GM12878 (cell line): ENCODE data around the gene ANKRD33. TPM values are rescaled to one million over a fixed set of nuclear protein-coding genes. Genes with fewer than 3 reads are reported as not detected.

Source experiments
- ATAC-seq: fragments of 200-7000 bp; cut with Tn5 transposase; 3 replicates; pipeline ENCODE4 v1.9.1; 2020; ENCODE audit warnings: mild to moderate bottlenecking, moderate library complexity
- BruUV-seq: library from RNA; stranded (reverse); fragments of 400-500 nt; replicated peaks from 2 replicates; lab custom pipeline; 2021; lab: Mats Ljungman, UMichigan
- CTCF ChIA-PET: fragments of 300-600 bp; sonication (Branson Sonifier 250); formaldehyde crosslinking; extraction: SDS; loops from one replicate; lab custom pipeline; 2021; ENCODE audit warnings: inconsistent platforms; lab: Yijun Ruan, JAX
- POLR2A ChIA-PET: fragments of 350-600 bp; formaldehyde crosslinking; extraction: SDS; loops from one replicate; lab custom pipeline; 2021; ENCODE audit warnings: inconsistent platforms; lab: Charles Lee
- RAD21 ChIA-PET: fragments of 300-600 bp; sonication (Branson Sonifier 250); formaldehyde crosslinking; loops from one replicate; lab custom pipeline; 2023; ENCODE audit warnings: antibody characterized with exemption; ENCODE audit not compliant: unreplicated experiment; lab: Charles Lee
- SMC1A ChIA-PET: fragments of 300-600 bp; sonication (Branson Sonifier 250); formaldehyde crosslinking; loops from one replicate; lab custom pipeline; 2023; ENCODE audit not compliant: unreplicated experiment, uncharacterized antibody; lab: Charles Lee
- DNase-seq: peaks from one replicate; pipeline ENCODE4 v3.0.0-alpha.2; 2011; ENCODE audit warnings: low read depth, low spot score
- FAIRE-seq: peaks from 3 replicates; lab custom pipeline; 2011; peaks lifted over from hg19 to GRCh38; lab: Jason Lieb, UNC
- H2AFZ ChIP-seq: 2 replicates; pipeline ENCODE4 v1.6.0; 2011; ENCODE audit warnings: low read depth, low read length, control low read depth; ENCODE audit not compliant: control insufficient read depth
- H3K27ac ChIP-seq: 2 replicates; pipeline ENCODE4 v1.5.1; 2011; ENCODE audit warnings: control low read depth; ENCODE audit not compliant: control insufficient read depth, insufficient read depth
- H3K27me3 ChIP-seq, 2 experiments: replicated peaks in 1 of 2; 2 replicates each; pipeline versions ENCODE4 v1.6.0 to v1.6.1; 2011; ENCODE audit warnings: low read length in 1 of 2; ENCODE audit not compliant: control insufficient read depth in 2 of 2, insufficient read depth in 2 of 2
- H3K36me3 ChIP-seq, 2 experiments: 2 replicates each; pipeline ENCODE4 v1.5.1; 2011; ENCODE audit warnings: low read length in 1 of 2; ENCODE audit not compliant: control insufficient read depth in 2 of 2, insufficient read depth in 2 of 2
- H3K4me1 ChIP-seq: 2 replicates; pipeline ENCODE4 v1.6.1; 2011; ENCODE audit warnings: mild to moderate bottlenecking, low read length, moderate library complexity, mixed read lengths; ENCODE audit not compliant: control insufficient read depth, insufficient read depth
- H3K4me2 ChIP-seq: 2 replicates; pipeline ENCODE4 v1.6.0; 2011; ENCODE audit warnings: control low read depth; ENCODE audit not compliant: control insufficient read depth, insufficient read depth
- H3K4me3 ChIP-seq: fragments of 200-600 bp; sonication (generic); 2 replicates; pipeline ENCODE4 v1.5.1; 2016
- H3K79me2 ChIP-seq: 2 replicates; pipeline ENCODE4 v1.6.0; 2011; ENCODE audit warnings: low read length; ENCODE audit not compliant: control insufficient read depth, insufficient read depth
- H3K9ac ChIP-seq: 2 replicates; pipeline ENCODE4 v1.8.0; 2011; ENCODE audit warnings: low read length, control low read depth, mixed read lengths; ENCODE audit not compliant: control insufficient read depth, insufficient read depth
- H3K9me3 ChIP-seq: replicated peaks from 3 replicates; pipeline ENCODE4 v1.5.1; 2011; ENCODE audit warnings: mild to moderate bottlenecking, low read length; ENCODE audit not compliant: control insufficient read depth, insufficient read depth
- H4K20me1 ChIP-seq: 2 replicates; pipeline ENCODE4 v1.6.0; 2011; ENCODE audit not compliant: control insufficient read depth, insufficient read depth
- CHD4 ChIP-seq: fragments of 200-600 bp; sonication (generic); IDR thresholded peaks from 2 replicates; pipeline ENCODE4 v1.6.1; 2016; ENCODE audit warnings: mild to moderate bottlenecking
- ESRRA ChIP-seq: IDR thresholded peaks from 2 replicates; pipeline ENCODE4 v1.6.1; 2012; ENCODE audit warnings: mild to moderate bottlenecking, low read length, improper control_type of control experiment
- FOXK2 ChIP-seq: fragments of 450-650 bp; IDR thresholded peaks from 2 replicates; pipeline ENCODE4 v1.6.1; 2017; ENCODE audit warnings: mild to moderate bottlenecking, moderate library complexity
- MYB ChIP-seq: fragments of 150-350 bp; IDR thresholded peaks from 2 replicates; pipeline ENCODE4 v1.6.1; 2014; ENCODE audit warnings: mild to moderate bottlenecking, low read depth, low read length, borderline replicate concordance
- NFIC ChIP-seq: IDR thresholded peaks from 2 replicates; pipeline ENCODE4 v1.6.1; 2012; ENCODE audit warnings: low read depth, mild to moderate bottlenecking, inconsistent platforms, low read length, moderate library complexity
- SKIL ChIP-seq: fragments of 450-650 bp; IDR thresholded peaks from 2 replicates; pipeline ENCODE4 v1.6.1; 2017; ENCODE audit warnings: mild to moderate bottlenecking, low read depth, inconsistent platforms; ENCODE audit not compliant: poor library complexity, severe bottlenecking
- SMC3 ChIP-seq: IDR thresholded peaks from 2 replicates; pipeline ENCODE4 v1.6.1; 2011; ENCODE audit warnings: low read length, improper control_type of control experiment, borderline replicate concordance
- TARDBP ChIP-seq: IDR thresholded peaks from 2 replicates; pipeline ENCODE4 v1.6.1; 2016; ENCODE audit warnings: borderline replicate concordance
- WGBS: methylation state at CpG from one replicate; pipeline ENCODE4 v1.1.6; 2016; ENCODE audit warnings: low lambda C conversion rate; ENCODE audit not compliant: insufficient replicate concordance, insufficient coverage; ENCODE audit errors: missing lambda C conversion rate; 5-methylcytosine and 5-hydroxymethylcytosine counted together
- in situ Hi-C: fragments of 300-500 bp; cut with MboI; formaldehyde crosslinking; loops from 9 replicates; pipeline ENCODE4 v1.14.3; 2018; ENCODE audit warnings: mixed read lengths
- intact Hi-C: fragments of 100-400 bp; cut with micrococcal nuclease; formaldehyde crosslinking; loops from one replicate; pipeline ENCODE4 v1.14.2; 2022; ENCODE audit not compliant: unreplicated experiment
- polyA plus RNA-seq, 11 experiments: library from polyadenylated mRNA; depleted of rRNA in 4 of 11; unstranded in 6 of 11; stranded (reverse) in 5 of 11; fragments of >200 nt; fragmentation: Nextera tagmentation in 4 of 11; fragmentation: Illumina TruSeq in 1 of 11; extraction: Ambion mirVana in 4 of 11; extraction: Trizol in 1 of 11; gene quantifications; 1 replicate in 1 of 11; 2 replicates in 10 of 11; pipeline versions ENCODE4 v1.2.1 to v1.2.3, GENCODE V29; 2011 to 2016; ENCODE audit warnings: inconsistent platforms in 2 of 11, missing spikeins in 2 of 11, low read depth in 1 of 11
- total RNA-seq, 4 experiments: library from RNA; depleted of rRNA in 3 of 4; stranded (reverse); fragments of >200 nt in 3 of 4; fragmentation: Illumina TruSeq in 1 of 4; extraction: Trizol in 1 of 4; gene quantifications; 2 replicates each; pipeline versions ENCODE4 v1.2.1 to v1.2.3, GENCODE V29; 2013 to 2021
- TF ChIP-seq, protein P1 (sequence below): IDR thresholded peaks from 2 replicates; pipeline ENCODE4 v1.6.1; 2011; ENCODE audit warnings: low read depth, mild to moderate bottlenecking, low read length, moderate library complexity, borderline replicate concordance; ENCODE audit errors: extremely low read depth
- TF ChIP-seq, protein P2 (sequence below): fragments of 450-650 bp; IDR thresholded peaks from 2 replicates; pipeline ENCODE4 v1.6.1; 2018; ENCODE audit warnings: mild to moderate bottlenecking, low read depth, moderate library complexity; ENCODE audit not compliant: partially characterized antibody
- TF ChIP-seq, protein P3 (sequence below): fragments of 450-650 bp; IDR thresholded peaks from 2 replicates; pipeline ENCODE4 v1.6.1; 2017; ENCODE audit warnings: low read depth, mild to moderate bottlenecking, moderate library complexity
- TF ChIP-seq, protein P4 (sequence below): fragments of 450-650 bp; IDR thresholded peaks from 2 replicates; pipeline ENCODE4 v1.6.1; 2017; ENCODE audit warnings: mild to moderate bottlenecking, moderate library complexity

The ANKRD33 gene
- total and polyA plus RNA-seq, 10 of the 15 experiments (the other 5 are each of a cell fraction or from before 2014, with no cell fraction given), result not detected

DNA sequence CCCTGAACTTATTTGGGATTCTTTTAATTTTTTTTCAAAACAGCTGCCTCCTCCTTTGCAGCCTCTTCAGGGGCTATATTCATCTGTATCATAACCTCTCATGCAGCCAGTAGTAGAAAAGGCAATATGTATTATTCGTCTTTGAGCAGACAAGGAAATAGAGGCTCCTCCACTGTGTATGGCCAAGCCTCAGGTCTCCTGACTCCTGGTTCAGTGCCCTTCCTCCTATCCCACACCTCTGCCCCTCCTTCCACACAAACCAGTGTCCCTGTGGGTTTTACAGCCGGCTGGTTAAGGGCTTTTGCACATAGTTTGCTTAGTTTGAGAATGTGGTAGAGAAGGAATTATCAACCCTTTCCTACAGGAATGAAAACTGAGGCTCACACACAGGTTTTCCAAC lies 10.6 kb downstream of the ANKRD33 start (continued):
- TF ChIP-seq, protein P1, sequence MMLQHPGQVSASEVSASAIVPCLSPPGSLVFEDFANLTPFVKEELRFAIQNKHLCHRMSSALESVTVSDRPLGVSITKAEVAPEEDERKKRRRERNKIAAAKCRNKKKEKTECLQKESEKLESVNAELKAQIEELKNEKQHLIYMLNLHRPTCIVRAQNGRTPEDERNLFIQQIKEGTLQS, result no peak

- in situ Hi-C loops, result no loop called here
- SMC1A ChIA-PET, result no interaction called here
- WGBS, result 10% methylated on average over 9 of the region's 9 CpGs
- TF ChIP-seq ESRRA (no peak), SMC3 (no peak), MYB (no peak), CHD4 (no peak), NFIC (no peak), SKIL (no peak), FOXK2 (no peak), TARDBP (no peak)
- TF ChIP-seq, protein P2, sequence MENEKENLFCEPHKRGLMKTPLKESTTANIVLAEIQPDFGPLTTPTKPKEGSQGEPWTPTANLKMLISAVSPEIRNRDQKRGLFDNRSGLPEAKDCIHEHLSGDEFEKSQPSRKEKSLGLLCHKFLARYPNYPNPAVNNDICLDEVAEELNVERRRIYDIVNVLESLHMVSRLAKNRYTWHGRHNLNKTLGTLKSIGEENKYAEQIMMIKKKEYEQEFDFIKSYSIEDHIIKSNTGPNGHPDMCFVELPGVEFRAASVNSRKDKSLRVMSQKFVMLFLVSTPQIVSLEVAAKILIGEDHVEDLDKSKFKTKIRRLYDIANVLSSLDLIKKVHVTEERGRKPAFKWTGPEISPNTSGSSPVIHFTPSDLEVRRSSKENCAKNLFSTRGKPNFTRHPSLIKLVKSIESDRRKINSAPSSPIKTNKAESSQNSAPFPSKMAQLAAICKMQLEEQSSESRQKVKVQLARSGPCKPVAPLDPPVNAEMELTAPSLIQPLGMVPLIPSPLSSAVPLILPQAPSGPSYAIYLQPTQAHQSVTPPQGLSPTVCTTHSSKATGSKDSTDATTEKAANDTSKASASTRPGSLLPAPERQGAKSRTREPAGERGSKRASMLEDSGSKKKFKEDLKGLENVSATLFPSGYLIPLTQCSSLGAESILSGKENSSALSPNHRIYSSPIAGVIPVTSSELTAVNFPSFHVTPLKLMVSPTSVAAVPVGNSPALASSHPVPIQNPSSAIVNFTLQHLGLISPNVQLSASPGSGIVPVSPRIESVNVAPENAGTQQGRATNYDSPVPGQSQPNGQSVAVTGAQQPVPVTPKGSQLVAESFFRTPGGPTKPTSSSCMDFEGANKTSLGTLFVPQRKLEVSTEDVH, result no peak
- TF ChIP-seq, protein P3, sequence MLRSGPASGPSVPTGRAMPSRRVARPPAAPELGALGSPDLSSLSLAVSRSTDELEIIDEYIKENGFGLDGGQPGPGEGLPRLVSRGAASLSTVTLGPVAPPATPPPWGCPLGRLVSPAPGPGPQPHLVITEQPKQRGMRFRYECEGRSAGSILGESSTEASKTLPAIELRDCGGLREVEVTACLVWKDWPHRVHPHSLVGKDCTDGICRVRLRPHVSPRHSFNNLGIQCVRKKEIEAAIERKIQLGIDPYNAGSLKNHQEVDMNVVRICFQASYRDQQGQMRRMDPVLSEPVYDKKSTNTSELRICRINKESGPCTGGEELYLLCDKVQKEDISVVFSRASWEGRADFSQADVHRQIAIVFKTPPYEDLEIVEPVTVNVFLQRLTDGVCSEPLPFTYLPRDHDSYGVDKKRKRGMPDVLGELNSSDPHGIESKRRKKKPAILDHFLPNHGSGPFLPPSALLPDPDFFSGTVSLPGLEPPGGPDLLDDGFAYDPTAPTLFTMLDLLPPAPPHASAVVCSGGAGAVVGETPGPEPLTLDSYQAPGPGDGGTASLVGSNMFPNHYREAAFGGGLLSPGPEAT, result no peak
- TF ChIP-seq, protein P4, sequence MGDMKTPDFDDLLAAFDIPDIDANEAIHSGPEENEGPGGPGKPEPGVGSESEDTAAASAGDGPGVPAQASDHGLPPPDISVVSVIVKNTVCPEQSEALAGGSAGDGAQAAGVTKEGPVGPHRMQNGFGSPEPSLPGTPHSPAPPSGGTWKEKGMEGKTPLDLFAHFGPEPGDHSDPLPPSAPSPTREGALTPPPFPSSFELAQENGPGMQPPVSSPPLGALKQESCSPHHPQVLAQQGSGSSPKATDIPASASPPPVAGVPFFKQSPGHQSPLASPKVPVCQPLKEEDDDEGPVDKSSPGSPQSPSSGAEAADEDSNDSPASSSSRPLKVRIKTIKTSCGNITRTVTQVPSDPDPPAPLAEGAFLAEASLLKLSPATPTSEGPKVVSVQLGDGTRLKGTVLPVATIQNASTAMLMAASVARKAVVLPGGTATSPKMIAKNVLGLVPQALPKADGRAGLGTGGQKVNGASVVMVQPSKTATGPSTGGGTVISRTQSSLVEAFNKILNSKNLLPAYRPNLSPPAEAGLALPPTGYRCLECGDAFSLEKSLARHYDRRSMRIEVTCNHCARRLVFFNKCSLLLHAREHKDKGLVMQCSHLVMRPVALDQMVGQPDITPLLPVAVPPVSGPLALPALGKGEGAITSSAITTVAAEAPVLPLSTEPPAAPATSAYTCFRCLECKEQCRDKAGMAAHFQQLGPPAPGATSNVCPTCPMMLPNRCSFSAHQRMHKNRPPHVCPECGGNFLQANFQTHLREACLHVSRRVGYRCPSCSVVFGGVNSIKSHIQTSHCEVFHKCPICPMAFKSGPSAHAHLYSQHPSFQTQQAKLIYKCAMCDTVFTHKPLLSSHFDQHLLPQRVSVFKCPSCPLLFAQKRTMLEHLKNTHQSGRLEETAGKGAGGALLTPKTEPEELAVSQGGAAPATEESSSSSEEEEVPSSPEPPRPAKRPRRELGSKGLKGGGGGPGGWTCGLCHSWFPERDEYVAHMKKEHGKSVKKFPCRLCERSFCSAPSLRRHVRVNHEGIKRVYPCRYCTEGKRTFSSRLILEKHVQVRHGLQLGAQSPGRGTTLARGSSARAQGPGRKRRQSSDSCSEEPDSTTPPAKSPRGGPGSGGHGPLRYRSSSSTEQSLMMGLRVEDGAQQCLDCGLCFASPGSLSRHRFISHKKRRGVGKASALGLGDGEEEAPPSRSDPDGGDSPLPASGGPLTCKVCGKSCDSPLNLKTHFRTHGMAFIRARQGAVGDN, result no peak
These were observed 11.0 kb downstream of the ANKRD33 start for GRCh38 chr12:51898937-51899336.

More at GRCh38 chr12:51898937-51899336, 11.0 kb downstream of the ANKRD33 start:
- no peak overlapping the region for H3K27ac ChIP-seq
- POLR2A ChIA-PET, result no interaction called here
- intact Hi-C loops, result no loop called here
- FAIRE-seq (no peak), DNase-seq (no peak), ATAC-seq (no peak)
- CTCF ChIA-PET, result no interaction called here
- H3K9me3 ChIP-seq, result no peaks in the 10 kb centered on the region
- no TSS peak for BruUV-seq
- no peak overlapping the region for H2AFZ ChIP-seq
- peaks cover 0 to 1% of the 10 kb centered on the region in 2 experiments; a peak in 1 of 4 replicates for H3K27me3 ChIP-seq
- H3K79me2 ChIP-seq, result no peaks in the 10 kb centered on the region
- no peak overlapping the region for H3K9ac ChIP-seq
- no peak overlapping the region for H3K4me2 ChIP-seq
- H3K4me1 ChIP-seq, result no peaks in the 10 kb centered on the region
- no peaks in the 10 kb centered on the region for H3K36me3 ChIP-seq
- no peak overlapping the region for H3K4me3 ChIP-seq
- H4K20me1 ChIP-seq, result no peaks in the 10 kb centered on the region
- RAD21 ChIA-PET, result no interaction called here
